ENCODE data around the gene ADAMTS18. TPM values are rescaled to one million over a fixed set of nuclear protein-coding genes. Genes with fewer than 3 reads are reported as not detected.

ADAMTS18 gene
- total RNA-seq, 1 donor from 2014 or later: 0.05 TPM

DNA sequence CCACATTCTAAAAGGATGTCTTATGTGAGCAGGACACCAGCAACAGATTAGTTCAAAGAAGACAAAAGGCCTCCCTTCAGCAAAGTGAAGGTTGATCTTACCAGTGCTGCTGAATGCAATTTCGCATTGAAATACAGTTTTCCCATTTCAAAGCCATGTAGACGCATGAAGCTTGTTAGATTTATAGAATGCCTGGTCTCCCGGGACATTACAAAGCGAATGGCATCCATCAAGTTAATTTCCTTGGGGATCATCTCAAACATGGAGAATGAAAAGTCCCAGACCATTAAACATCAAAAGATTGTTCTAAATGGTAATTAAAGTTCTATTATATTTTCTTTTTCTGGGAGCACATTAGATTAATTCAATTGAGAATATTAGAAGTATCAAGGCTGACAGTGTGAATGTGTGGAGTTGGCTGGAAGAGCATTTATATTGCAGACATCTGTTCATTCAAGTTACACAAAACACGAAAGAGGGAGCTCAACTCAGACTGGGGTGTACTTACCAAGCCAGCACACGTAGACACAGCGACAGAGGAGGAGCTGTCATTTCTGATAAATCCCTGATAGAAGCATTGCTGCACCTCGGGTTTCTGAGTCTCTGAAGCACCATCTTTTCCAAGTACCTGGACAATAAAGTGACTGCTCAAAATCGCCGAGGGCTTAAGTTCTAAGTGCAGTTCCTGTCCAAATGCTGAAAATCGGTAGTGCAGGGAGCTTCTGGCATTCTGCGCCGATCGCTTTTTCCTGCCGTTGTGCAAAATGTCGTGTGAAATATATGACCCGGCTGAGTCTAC, 3.8 kb downstream of the ADAMTS18 start:
- no peak for DNase-seq (ENCODE audit: low spot score)
- Mint-ChIP-seq H3K4me3 (no peak overlapping the region), H3K36me3 (ENCODE audit: low read depth) (no peaks in the 10 kb centered on the region), H3K9me3 (no peaks in the 10 kb centered on the region), H3K27ac (no peak overlapping the region), H3K4me1 (ENCODE audit: low read depth) (no peaks in the 10 kb centered on the region), H3K27me3 (ENCODE audit: insufficient read depth) (peaks cover 31% of the 10 kb centered on the region)
- intact Hi-C loops (cut with micrococcal nuclease): loop anchor here (10.0 kb wide), 1 partner anchor 154 kb away; no protein-coding TSS in a partner anchor

DNA sequence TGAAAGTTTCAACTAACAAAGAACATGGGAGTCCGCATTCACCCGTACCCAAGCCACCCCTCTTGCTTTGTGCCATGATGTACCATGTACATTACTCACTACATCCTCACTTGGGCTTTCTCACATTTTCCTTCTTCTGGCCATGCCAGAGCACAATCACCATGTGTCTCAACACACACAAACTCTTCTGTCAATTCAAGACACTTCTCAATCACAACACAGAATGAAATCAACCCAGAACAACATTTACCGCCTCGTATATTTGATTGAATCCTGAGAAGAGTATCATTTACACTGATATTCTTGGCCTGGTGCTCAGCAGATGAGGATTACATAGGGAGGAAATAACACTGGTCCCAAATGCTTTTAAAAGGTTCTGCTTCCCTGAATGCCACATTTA, 4.5 kb downstream of the ADAMTS18 start:
- no peaks in the 10 kb centered on the region for H3K9me3 Mint-ChIP-seq
- no peaks in the 10 kb centered on the region for H3K4me1 Mint-ChIP-seq (ENCODE audit: low read depth)
- H3K4me3 Mint-ChIP-seq: no peak overlapping the region
- H3K27ac Mint-ChIP-seq: no peak overlapping the region
- peaks cover 25% of the 10 kb centered on the region for H3K27me3 Mint-ChIP-seq (ENCODE audit: insufficient read depth)
- H3K36me3 Mint-ChIP-seq (ENCODE audit: low read depth): no peaks in the 10 kb centered on the region
- intact Hi-C loops (cut with micrococcal nuclease): loop anchor here (10.0 kb wide), 1 partner anchor 154 kb away; no protein-coding TSS in a partner anchor
- no peak for DNase-seq (ENCODE audit: low spot score)

DNA sequence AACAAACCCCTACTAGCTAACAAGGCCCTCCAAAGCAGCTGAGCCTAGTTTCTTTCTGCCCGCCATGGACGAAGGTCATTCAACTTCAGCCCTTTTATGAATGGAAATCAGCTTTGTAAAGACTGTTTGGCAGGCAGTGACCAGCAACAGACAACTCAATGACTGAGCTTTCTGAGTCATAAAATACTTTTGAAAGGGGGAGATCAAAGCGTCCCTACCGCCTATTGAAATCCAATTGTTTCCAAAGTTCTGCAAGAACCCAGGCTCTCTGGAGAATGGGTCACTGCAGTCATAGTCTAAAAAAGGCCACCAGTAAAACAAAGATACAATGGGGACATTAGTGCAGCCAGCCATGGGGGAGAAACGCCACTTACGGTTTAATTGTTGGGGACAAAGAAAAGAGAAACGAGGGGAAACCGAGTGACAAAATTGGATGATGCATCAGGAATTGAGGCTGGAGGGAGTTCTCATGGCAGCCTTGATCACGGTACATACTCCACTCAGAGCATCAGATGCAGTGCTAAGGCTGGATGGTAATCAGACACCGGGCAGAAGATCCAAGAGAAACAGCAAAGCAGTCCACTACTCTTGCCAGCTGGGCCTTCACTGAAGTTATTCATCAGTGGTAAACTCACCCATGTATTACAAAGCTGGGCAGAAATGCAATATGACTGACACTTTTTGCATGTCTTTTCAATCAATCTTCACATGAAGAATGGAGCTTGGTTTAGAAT, 9.8 kb downstream of the ADAMTS18 start:
- H3K9me3 Mint-ChIP-seq: no peaks in the 10 kb centered on the region
- no peaks in the 10 kb centered on the region for H3K36me3 Mint-ChIP-seq (ENCODE audit: low read depth)
- no peaks in the 10 kb centered on the region for H3K4me1 Mint-ChIP-seq (ENCODE audit: low read depth)
- H3K27me3 Mint-ChIP-seq (ENCODE audit: insufficient read depth): no peaks in the 10 kb centered on the region
- intact Hi-C loops (cut with micrococcal nuclease): no loop called here
- no peak overlapping the region for H3K27ac Mint-ChIP-seq
- no peak for DNase-seq (ENCODE audit: low spot score)
- H3K4me3 Mint-ChIP-seq: no peak overlapping the region

DNA sequence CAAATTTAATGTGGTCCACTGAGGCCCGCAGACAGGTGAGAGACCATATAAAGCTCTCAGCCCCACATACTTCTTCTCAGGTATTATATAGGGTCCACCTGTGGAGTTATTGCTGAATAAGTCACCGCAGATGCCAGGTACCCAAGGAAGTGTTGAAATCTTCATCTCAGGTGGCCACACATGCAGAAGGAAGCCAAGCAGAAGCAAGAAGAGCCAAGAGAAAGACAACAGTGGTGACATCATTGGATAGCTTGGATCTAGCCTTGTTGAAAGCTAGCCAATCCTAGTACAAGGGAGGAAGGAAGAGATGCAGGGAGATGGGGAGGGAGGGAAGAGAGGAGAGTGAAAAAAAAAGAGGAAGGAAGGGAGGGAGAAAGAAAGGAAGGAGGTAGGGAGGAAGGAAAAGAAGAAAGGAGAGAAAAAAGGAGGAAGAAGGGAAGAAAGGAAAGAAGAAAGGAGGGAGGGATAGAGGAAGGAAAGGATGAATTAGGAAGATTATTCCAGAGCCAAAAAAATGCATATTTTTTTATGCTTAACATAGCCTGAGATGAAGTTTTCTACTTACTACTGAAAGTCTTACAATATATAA, 12.5 kb downstream of the ADAMTS18 start:
- DNase-seq (ENCODE audit: low spot score): no peak
- Mint-ChIP-seq H3K27ac (no peak overlapping the region), H3K9me3 (no peaks in the 10 kb centered on the region), H3K4me3 (no peak overlapping the region), H3K4me1 (ENCODE audit: low read depth) (no peaks in the 10 kb centered on the region), H3K27me3 (ENCODE audit: insufficient read depth) (no peaks in the 10 kb centered on the region), H3K36me3 (ENCODE audit: low read depth) (no peaks in the 10 kb centered on the region)
- intact Hi-C loops (cut with micrococcal nuclease): no loop called here

DNA sequence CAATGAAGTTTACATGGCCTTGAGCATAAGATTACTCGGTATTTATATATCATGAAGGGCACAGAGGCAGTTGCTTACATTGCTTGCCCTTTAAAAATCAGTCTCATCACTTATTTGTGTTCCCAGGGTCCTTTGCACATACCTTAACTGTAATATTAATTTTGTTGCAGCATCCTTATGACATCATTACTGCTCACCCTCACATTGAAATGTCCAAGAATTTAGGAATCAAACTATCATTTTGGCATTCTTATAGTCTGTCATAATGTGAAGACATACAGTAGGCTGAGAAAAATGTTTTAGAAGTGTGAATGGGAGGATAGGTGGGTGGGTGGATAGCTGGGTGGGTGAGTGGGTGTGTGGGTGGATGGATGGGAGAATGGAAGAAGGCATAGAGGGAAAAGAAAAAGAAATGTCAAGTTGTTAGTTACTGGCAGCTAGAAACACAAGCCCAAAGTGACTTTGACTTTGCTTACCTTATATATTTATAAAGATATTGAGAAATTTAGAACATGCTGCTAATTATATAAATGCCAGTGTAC, 17.8 kb downstream of the ADAMTS18 start:
- Mint-ChIP-seq H3K4me1 (ENCODE audit: low read depth) (no peaks in the 10 kb centered on the region), H3K27ac (no peak overlapping the region), H3K36me3 (ENCODE audit: low read depth) (no peaks in the 10 kb centered on the region), H3K4me3 (no peak overlapping the region), H3K27me3 (ENCODE audit: insufficient read depth) (no peaks in the 10 kb centered on the region), H3K9me3 (no peaks in the 10 kb centered on the region)
- intact Hi-C loops (cut with micrococcal nuclease): no loop called here
- DNase-seq (ENCODE audit: low spot score): no peak

DNA sequence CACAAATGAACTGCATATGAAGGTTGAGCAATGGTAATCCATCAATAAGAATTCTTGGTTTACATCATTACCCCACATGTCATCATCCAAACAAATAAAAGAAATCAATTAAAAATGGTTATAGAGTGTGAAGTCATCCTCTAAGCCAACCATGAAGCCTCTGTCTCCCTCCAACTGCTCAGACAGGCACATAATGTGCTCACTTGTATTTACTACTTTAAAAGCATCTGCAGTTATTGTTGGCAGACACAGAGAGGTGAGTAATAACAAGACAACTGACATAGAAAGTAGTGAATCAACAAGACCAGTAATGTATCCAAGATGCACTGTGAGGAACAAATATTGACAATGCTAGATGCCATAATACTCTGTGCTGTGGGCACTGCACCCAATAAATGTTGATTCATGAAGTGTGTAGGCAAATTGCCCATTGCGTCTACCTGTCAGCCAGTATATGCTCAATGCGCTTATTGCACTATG, 20.0 kb downstream of the ADAMTS18 start:
- no peak overlapping the region for H3K27ac Mint-ChIP-seq
- H3K36me3 Mint-ChIP-seq (ENCODE audit: low read depth): no peaks in the 10 kb centered on the region
- no peak for DNase-seq (ENCODE audit: low spot score)
- no peaks in the 10 kb centered on the region for H3K9me3 Mint-ChIP-seq
- no peaks in the 10 kb centered on the region for H3K27me3 Mint-ChIP-seq (ENCODE audit: insufficient read depth)
- H3K4me3 Mint-ChIP-seq: no peak overlapping the region
- no peaks in the 10 kb centered on the region for H3K4me1 Mint-ChIP-seq (ENCODE audit: low read depth)
- intact Hi-C loops (cut with micrococcal nuclease): no loop called here

DNA sequence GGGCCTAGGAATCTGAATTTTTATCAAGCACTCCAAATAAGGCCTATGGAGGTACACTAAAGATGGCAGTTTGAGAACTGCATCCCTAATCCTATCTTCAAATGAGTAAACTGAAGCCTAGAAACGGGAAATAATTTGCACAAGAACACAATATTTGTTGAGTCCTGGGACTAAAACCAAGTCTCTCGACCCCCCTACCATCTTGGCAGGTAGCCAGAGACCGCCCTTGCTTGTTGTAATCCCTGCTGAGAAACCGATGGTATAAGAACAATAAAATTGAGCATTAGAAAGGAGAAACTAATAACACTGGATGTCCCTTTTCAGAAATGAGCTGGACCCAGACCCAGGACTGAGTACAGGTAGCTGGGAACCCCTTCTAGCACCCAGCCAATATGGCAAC, 24.4 kb downstream of the ADAMTS18 start:
- Mint-ChIP-seq H3K27ac (no peak overlapping the region), H3K27me3 (ENCODE audit: insufficient read depth) (peaks cover 2% of the 10 kb centered on the region), H3K4me3 (no peak overlapping the region), H3K9me3 (no peaks in the 10 kb centered on the region), H3K4me1 (ENCODE audit: low read depth) (no peaks in the 10 kb centered on the region), H3K36me3 (ENCODE audit: low read depth) (no peaks in the 10 kb centered on the region)
- DNase-seq (ENCODE audit: low spot score): no peak
- intact Hi-C loops (cut with micrococcal nuclease): no loop called here

DNA sequence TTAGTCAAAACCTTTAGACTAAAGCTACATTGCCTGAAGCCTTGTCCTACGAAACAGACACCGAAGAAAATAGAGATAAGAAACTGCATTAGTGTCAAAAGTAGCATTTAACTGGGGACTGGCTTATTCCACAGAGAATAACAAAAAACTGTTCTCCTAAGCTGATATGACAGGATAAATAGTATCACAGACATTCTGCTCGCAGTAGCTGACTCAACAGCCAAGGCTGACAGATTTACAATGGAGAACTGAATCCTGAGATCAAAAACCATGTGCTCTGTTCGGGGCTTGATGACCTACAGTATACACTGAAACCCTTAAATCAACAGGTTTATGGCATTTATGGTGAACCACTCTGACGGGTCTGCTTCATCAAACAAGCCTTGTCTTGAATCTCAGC, 25.5 kb downstream of the ADAMTS18 start:
- Mint-ChIP-seq H3K4me1 (ENCODE audit: low read depth) (no peaks in the 10 kb centered on the region), H3K27me3 (ENCODE audit: insufficient read depth) (peaks cover 3% of the 10 kb centered on the region), H3K27ac (no peak overlapping the region), H3K9me3 (no peaks in the 10 kb centered on the region), H3K36me3 (ENCODE audit: low read depth) (no peaks in the 10 kb centered on the region), H3K4me3 (no peak overlapping the region)
- intact Hi-C loops (cut with micrococcal nuclease): no loop called here
- DNase-seq (ENCODE audit: low spot score): no peak

DNA sequence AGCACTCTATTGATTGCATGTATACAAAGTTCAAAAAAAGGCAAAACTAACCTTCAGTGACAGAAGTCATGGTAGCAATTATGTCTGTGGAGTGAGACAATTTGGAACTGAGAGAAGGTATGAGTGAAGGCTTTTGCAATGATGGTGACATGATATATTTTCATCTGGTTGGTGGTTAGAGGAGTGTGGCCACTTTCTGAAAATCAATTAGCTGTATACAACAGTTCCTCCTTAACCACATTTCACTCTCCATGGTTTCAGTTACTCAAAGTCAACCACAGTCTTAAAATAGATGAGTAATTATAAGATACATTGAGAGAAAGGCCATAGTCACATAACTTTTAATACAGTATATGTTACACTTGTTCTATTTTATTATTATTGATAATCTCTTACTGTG, 26.2 kb downstream of the ADAMTS18 start:
- H3K27me3 Mint-ChIP-seq (ENCODE audit: insufficient read depth): peaks cover 9% of the 10 kb centered on the region
- H3K36me3 Mint-ChIP-seq (ENCODE audit: low read depth): no peaks in the 10 kb centered on the region
- H3K9me3 Mint-ChIP-seq: no peaks in the 10 kb centered on the region
- no peaks in the 10 kb centered on the region for H3K4me1 Mint-ChIP-seq (ENCODE audit: low read depth)
- intact Hi-C loops (cut with micrococcal nuclease): no loop called here
- DNase-seq (ENCODE audit: low spot score): no peak
- H3K27ac Mint-ChIP-seq: no peak overlapping the region
- H3K4me3 Mint-ChIP-seq: no peak overlapping the region

DNA sequence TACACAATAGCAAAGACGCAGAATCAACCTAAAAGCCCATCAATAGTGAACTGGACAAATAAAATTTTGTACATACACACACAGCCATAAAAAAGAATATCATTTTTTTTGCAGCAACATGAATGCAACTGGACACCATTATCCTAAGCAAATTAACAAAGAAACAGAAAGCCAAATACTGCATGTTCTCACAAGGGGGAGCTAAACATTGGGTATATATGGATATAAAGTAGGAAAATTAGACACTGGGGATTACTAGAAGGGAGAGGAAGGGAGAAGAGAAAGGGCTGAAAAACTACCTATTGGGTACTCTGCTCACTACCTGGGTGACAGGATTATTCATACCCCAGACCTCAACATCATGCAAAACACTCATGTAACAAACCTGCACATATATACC, 28.2 kb downstream of the ADAMTS18 start:
- H3K4me3 Mint-ChIP-seq: no peak overlapping the region
- no peaks in the 10 kb centered on the region for H3K36me3 Mint-ChIP-seq (ENCODE audit: low read depth)
- no peak for DNase-seq (ENCODE audit: low spot score)
- intact Hi-C loops (cut with micrococcal nuclease): no loop called here
- H3K9me3 Mint-ChIP-seq: no peaks in the 10 kb centered on the region
- no peaks in the 10 kb centered on the region for H3K4me1 Mint-ChIP-seq (ENCODE audit: low read depth)
- peaks cover 9% of the 10 kb centered on the region for H3K27me3 Mint-ChIP-seq (ENCODE audit: insufficient read depth)
- H3K27ac Mint-ChIP-seq: no peak overlapping the region

DNA sequence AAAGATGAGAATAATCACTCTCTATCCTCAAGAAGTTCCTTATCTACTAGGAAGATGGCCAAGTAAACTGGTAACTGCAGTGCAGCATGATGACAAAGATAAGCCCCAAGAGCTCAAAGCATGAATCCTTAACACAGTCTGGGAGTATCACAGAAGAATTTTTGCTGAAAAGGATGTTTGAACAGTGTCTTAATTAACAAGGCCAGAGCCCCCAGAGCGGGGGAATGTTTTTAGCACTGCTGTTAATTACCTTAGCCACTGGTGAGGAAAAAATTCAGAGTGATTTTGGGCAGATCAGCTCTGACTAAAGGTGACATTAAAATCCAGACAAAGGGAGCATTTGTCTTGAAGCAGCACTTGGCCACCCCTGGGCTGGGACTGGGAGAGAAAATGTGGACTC, 30.1 kb downstream of the ADAMTS18 start:
- intact Hi-C loops (cut with micrococcal nuclease): no loop called here
- Mint-ChIP-seq H3K36me3 (ENCODE audit: low read depth) (no peaks in the 10 kb centered on the region), H3K27me3 (ENCODE audit: insufficient read depth) (peaks cover 9% of the 10 kb centered on the region), H3K27ac (no peak overlapping the region), H3K4me1 (ENCODE audit: low read depth) (no peaks in the 10 kb centered on the region), H3K9me3 (no peaks in the 10 kb centered on the region), H3K4me3 (no peak overlapping the region)
- DNase-seq (ENCODE audit: low spot score): no peak

DNA sequence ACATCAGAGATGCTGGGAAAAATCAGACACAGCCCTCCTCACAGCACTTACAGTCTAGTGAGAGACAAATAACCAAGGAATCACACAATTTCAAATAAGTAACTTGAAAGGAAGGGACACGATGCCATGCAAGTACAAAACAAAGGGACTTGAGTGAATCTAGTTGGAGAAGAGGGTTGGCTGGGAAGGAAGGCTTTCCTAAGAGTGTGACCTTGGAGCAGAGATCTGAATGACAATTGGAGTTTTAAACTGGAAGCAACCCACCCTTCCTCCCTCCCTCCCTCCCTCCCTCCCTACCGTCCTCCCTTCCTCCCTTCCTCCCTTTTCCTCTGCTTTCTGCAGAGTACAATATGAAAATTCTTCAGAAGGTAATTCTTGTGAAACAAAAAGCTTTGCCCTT, 31.1 kb downstream of the ADAMTS18 start:
- Mint-ChIP-seq H3K27ac (no peak overlapping the region), H3K27me3 (ENCODE audit: insufficient read depth) (peaks cover 9% of the 10 kb centered on the region), H3K4me1 (ENCODE audit: low read depth) (no peaks in the 10 kb centered on the region), H3K36me3 (ENCODE audit: low read depth) (no peaks in the 10 kb centered on the region), H3K4me3 (no peak overlapping the region), H3K9me3 (no peaks in the 10 kb centered on the region)
- intact Hi-C loops (cut with micrococcal nuclease): no loop called here
- DNase-seq (ENCODE audit: low spot score): no peak

DNA sequence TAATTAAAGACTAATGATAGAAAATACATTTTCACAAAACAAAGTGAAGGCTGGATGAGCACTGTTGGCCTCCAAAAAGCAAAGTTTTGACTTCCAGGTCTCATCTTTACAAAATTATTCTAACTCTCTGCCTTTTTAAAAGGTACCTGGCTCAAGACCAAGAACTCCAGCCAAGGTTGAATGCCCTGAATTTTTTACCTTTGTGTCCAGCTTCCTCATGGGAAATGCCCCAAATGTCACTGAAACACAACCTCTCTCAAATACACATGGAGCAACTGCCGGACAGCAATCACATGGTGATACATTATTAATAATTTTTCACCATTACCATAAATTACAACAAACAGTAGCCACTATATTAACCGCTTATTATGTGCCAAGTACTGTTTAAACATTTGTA, 32.2 kb downstream of the ADAMTS18 start:
- Mint-ChIP-seq H3K27me3 (ENCODE audit: insufficient read depth) (peaks cover 9% of the 10 kb centered on the region), H3K27ac (no peak overlapping the region), H3K4me1 (ENCODE audit: low read depth) (no peaks in the 10 kb centered on the region), H3K36me3 (ENCODE audit: low read depth) (no peaks in the 10 kb centered on the region), H3K4me3 (no peak overlapping the region), H3K9me3 (no peaks in the 10 kb centered on the region)
- intact Hi-C loops (cut with micrococcal nuclease): no loop called here
- DNase-seq (ENCODE audit: low spot score): no peak

All from activated T-helper 1 cell treated with anti-CD3 and anti-CD28 coated beads, Interleukin-12 subunit alpha, Interleukin-12 subunit beta, Interleukin-2, Interleukin-4 antibody, amounts not matched to agents 30 ng/mL and 10 ng/mL and 1 ng/mL, durations not matched to agents 14 hours and 24 hours and 36 hours (primary cell).